RKO (cell line): ENCODE results near the gene EBF3.
A peak's percentile ranks its signal among the peaks of the same experiment; 100 is the strongest.

Experiments
- DNase-seq: peaks from one replicate; pipeline ENCODE4 v3.0.0-alpha.2; 2016; ENCODE audit warnings: low spot score

EBF3 gene

GRCh38 chr10:129959544-129960480 lies 4.3 kb downstream of the EBF3 start:
- no peak for DNase-seq

- no peak for DNase-seq
Measured at GRCh38 chr10:129958629-129959543, 5.2 kb downstream of the EBF3 start.

- DNase-seq: no peak
Measured at GRCh38 chr10:129958148-129958628, 5.9 kb downstream of the EBF3 start.

GRCh38 chr10:129956876-129957673 lies 7.0 kb downstream of the EBF3 start:
- no peak for DNase-seq

DNA sequence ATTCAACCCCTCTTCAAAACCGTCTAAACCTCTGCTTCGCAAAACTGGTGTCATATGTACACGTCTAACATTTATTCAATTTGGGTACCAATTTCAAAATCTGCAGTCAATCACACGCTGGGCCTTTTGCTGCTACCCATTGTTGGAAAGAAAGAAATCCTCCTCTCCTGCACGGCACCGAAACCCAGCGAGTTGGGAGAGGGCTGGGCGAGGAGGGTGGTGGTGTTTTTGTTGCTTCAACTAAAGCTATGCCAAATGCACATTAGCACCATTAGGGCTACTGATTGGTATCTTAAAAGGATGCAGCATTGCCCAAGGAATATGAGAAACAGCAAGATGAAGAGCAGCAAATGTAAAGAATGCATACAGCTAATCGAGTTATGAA lies 7.8 kb downstream of the EBF3 start:
- no peak for DNase-seq

DNA sequence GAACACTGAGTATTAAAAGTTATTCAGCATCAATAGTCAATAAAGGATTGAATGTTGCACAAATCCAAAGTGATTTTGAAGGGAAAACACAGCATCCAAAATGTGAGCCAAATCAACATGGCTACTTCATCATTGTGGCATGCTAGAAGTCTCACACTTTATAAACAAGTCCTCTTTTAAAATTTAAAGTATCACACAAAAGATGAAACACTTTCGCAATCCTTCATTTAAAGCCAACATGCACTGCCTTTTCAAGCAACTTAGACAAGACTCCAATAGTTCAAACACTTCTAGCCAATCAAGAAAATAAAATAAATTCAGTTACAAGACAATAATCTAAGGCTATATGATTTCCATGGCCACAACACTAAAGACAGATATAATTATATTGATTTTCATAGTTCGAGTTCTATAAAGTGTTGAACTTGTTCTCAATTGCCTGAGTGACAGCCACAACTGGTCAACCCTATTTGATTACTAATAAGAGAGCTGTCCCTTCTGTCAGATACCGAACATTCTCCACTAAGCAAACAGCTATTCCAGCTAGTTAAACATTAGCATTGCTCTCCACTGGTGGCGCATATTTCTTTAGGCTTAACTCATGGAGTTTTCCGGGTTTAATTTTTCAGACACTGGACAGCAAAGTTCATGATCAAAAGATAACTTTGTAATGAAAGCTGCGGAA lies 8.3 kb downstream of the EBF3 start:
- DNase-seq: peak; percentile 1

DNA sequence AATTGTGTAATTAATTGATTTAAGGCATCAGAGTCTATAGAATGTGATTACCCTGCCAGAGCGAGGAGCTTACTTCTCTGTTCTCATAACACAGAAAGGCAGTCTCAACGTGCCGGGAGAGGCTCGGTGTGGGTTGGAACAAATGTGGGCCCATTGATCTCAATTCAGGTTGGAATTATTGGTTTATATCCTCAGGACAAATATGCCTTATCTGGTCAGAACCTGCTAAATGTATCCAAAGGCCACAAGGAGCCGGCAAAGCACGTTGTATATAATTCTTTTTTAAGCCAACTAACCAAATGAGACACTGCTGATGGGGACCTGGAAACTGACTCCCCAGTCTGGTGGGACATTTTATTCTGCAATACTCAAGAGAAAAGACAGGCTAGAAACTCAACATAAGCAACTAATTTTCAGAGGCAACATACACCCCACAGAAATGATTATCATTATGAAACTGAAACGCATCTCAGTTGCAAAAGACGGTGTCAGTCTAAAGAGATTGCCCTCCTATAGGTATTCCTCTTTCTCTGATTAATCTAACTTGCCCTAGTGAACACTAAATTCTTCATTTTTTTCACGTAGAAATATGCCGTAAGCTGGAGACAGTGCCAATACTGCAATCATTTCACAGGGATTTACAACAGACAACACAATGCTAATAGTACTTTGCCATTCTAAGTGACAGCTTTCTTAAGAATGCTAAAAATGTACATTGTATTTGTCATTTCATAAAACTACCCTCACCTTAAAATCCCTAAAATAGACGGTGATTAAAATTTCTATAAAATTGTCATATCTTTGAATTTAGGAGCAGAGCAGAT lies 9.4 kb downstream of the EBF3 start:
- DNase-seq: no peak

DNA sequence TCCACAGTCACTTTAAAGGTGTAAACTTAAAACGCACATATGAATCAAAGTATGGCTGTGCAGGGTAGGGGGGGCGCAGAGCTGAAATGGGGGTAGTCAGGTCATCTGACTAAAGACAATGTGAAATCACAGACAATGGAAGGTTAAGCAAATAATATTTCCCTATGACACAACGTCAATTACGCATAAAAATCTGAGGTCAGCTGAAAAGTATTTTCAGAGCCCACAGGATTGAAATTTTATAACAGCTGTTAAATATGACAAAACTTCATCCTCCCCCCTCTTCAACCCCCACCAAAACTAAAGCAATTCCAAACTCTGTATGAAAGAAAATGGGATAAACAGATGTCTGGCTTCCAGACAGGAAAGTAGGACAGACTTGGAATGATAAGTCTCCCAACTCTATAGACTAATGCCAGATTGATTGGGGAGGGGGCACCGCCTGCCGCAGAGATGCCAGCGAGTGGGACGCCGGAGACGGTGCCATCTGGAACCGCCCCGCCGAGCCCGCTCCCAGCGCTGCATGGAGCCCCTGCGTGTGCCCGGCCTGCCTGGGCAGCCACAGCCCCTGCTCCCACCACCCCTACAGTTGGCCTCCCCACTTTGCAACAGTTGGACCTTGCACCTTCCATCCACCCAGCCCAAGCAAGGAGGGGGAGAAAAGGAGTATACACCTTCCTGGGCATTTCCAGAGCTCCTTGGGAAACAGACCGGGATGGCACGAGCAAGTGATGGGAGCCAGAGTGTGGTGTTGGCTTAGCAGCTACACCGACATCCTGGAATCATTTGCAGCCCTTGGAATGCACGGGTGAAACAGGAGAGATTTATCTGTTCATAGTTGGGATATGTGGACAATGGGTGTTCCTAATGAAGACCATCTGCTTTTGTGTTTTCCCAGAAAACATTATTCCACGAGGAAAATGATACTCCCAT lies 10.7 kb downstream of the EBF3 start:
- no peak for DNase-seq

DNA sequence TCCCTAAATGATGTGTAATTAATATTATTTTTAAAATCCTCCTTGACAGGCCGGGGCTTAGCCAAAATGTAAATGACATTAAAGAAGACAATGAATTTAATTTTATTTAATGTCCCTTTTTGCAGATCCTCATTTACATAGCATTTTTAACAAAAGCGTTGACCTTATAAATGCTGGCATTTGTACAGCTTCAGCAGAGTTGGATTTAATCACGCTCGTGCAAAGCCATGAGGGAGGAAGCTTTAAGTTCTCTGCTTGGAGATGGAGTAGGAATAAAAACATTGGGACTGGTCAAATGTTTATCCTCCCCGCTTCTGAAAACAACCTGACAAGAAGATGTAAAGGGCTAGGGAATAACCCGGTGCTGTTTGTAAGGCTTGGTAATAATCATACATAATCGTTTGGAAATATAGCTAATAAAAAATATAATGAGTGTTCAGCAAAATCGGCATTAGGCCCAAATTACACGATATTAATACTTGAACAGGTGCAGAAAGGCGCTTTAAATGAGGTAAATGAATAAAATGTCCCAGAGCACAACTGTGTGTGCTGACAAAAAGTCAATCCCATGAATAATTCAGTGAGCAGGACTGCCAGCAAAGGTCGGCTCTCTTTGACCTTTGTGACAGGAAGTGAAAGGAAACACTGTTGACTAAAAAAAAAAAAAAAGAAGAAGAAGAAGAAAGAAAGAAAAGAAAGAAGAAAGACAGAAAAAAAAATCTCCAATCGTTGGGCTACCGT lies 11.5 kb downstream of the EBF3 start:
- no peak for DNase-seq

DNA sequence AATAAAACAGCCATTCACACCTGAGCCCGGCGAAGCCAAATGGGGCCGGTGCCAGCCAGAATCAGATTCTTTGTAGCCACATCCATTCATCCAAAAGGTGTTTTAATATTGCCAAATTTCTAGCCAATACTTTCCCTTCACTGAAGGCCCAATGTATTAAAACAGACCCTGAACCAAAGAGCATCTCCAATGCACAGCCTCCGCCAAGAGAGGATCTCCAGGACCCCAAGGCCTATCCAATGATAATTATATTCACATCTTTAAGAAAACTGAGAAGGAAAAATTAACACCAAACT lies 12.2 kb downstream of the EBF3 start:
- no peak for DNase-seq

DNA sequence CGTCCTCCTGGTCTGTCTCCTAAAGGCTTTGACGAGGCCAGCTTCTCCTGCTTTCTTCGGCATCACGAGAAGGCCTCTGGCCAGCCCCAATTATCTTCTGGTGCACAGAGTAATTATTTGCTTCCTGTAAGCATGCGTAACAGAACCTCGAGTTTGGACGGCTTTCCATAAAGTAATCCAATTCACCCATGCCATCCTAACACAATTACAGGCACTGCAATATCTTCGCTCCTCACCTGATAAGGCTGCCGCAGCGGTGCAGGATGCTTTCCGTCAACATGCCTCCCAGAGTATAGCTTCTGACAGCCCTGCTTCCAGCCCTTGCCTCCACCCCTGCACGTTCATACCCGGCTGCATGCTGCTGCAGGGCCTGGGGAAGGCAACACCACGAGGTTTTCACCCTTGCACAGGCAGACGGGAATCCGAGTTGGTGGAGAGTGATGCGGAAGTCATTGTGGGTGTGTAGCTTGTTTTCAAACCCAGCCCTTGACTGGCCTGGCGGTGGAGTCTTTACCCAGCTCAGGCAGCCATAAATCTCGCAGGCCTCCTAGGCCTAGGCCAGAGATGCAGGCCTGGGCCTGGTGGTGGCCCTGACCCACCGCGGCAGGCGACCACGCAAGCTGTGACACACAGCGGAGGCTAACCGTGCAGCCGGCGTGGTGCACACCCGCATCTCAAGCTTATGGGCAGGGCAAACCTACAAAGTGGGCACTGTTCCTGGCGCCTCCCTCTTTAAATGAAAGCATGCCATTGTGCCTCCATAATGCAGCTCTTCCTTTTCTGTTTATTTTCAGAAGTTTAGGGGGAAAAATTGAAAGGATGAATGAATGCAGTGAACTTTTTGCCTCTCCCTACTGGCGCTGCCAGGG lies 12.7 kb downstream of the EBF3 start:
- DNase-seq: no peak

GRCh38 chr10:129950676-129951075 lies 13.4 kb downstream of the EBF3 start:
- DNase-seq: no peak

- no peak for DNase-seq
Measured at GRCh38 chr10:129949891-129950291, 14.2 kb downstream of the EBF3 start.

GRCh38 chr10:129949411-129949810 lies 14.7 kb downstream of the EBF3 start:
- no peak for DNase-seq

- no peak for DNase-seq
Measured at GRCh38 chr10:129946859-129947258, 17.2 kb downstream of the EBF3 start.

DNA sequence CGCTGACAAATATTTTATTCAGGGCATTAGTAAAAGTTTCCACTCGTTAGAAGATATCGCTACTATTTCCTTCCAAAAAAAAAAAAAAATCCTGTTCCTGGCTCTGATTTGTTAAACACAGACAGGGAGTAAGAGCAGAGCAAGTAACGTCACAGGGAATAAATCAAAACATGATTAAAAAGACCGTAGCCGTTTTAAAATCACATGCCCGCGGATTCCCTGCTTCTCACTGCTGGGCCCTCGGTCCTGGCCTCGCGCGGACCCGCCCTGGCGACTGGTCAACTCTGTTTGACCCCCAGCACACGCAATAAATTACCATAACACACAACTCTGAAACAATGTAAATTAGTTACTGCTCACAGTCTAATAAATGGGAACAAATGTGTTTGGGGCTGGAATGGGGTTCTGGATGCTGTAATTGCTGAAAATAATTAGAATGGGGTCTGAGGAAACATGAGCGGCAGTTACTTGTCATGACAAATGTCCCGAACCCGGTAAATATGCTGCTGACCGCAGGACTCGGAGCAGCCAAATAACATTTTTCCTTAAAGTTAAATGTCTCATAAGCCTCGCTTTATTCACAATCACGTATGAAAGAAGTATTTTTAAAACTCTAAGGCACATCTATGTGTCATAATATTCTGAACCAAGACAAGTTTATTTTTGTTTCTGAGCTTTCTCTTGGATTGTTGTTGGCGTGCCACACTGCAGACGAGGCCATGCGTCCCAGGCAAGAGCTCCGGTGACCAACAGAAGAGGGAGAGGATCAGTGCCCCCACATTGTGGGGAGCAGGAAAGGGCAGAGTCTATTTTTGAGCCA lies 17.9 kb downstream of the EBF3 start:
- no peak for DNase-seq

DNA sequence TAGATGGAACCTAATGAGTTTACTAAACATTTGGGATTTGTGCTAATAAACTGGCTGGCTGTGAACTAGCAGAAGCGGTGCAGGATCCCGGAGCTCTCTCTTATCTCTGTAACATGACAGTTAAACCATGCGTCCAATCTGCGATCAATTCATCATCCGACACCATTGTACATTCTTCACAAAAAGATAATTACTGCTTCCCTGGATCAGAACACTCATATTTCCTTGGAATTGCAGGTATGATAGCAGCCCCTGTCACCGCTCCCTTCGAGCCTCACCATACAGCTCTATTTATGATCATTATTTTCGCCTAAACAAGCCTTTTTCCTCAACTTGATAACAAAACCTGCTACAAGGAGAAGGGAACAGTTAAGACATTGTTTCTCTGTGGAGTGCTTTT lies 18.5 kb downstream of the EBF3 start:
- DNase-seq: no peak
